ENCODE results near the gene SMURF1.
"Not testable (repeated sequence)": the region's sequence is repeated elsewhere in the genome, so short reads cannot be mapped to it uniquely, and the experiment has no call there.

The SMURF1 gene

GRCh38 chr7:99094401-99094800 lies 49.5 kb downstream of the SMURF1 start:
- DNase-seq, result no peak

GRCh38 chr7:99092064-99092720 lies 51.7 kb downstream of the SMURF1 start:
- DNase-seq, result no peak

- DNase-seq, result no peak
Observed at GRCh38 chr7:99090771-99091542, 53.0 kb downstream of the SMURF1 start.

- no peak for DNase-seq
Observed at GRCh38 chr7:99089914-99090629, 53.8 kb downstream of the SMURF1 start.

GRCh38 chr7:99086944-99087343 lies 57.0 kb downstream of the SMURF1 start:
- DNase-seq, result no peak

- DNase-seq, result no peak
Observed at GRCh38 chr7:99086532-99086931, 57.4 kb downstream of the SMURF1 start.

- no peak for DNase-seq
Observed at GRCh38 chr7:99083733-99084132, 60.2 kb downstream of the SMURF1 start.

- no peak for DNase-seq
Observed at GRCh38 chr7:99083068-99083651, 60.7 kb downstream of the SMURF1 start.

GRCh38 chr7:99080679-99081078 lies 63.2 kb downstream of the SMURF1 start:
- DNase-seq, result no peak

- no peak for DNase-seq
Observed at GRCh38 chr7:99079104-99079503, 64.8 kb downstream of the SMURF1 start.

- no peak for DNase-seq
Observed at GRCh38 chr7:99078416-99078815, 65.5 kb downstream of the SMURF1 start.

- no peak for DNase-seq
Observed at GRCh38 chr7:99076615-99077014, 67.3 kb downstream of the SMURF1 start.

GRCh38 chr7:99073839-99074446 lies 70.0 kb downstream of the SMURF1 start:
- DNase-seq, result no peak

- DNase-seq, result no peak
Observed at GRCh38 chr7:99072126-99072525, 71.8 kb downstream of the SMURF1 start.

GRCh38 chr7:99070361-99070760 lies 73.5 kb downstream of the SMURF1 start:
- no peak for DNase-seq

GRCh38 chr7:99061001-99061776 lies 82.7 kb downstream of the SMURF1 start:
- DNase-seq, result no peak

- DNase-seq, result no peak
Observed at GRCh38 chr7:99054781-99055180, 89.1 kb downstream of the SMURF1 start.

- no peak for DNase-seq
Observed at GRCh38 chr7:99050971-99051370, 92.9 kb downstream of the SMURF1 start.

GRCh38 chr7:99047526-99048077 lies 96.3 kb downstream of the SMURF1 start:
- no peak for DNase-seq

- no peak for DNase-seq
Observed at GRCh38 chr7:99046722-99047121, 97.2 kb downstream of the SMURF1 start.

- DNase-seq, result not testable (repeated sequence)
Observed at GRCh38 chr7:99046262-99046661, 97.6 kb downstream of the SMURF1 start.

- DNase-seq, result not testable (repeated sequence)
Observed at GRCh38 chr7:99044858-99045257, 99.0 kb downstream of the SMURF1 start.
